ENCODE data around the gene GDPD1.
"Not testable (repeated sequence)": the region's sequence is repeated elsewhere in the genome, so short reads cannot be mapped to it uniquely, and the experiment has no call there.

GDPD1 gene

GRCh38 chr17:59220328-59221158 lies at the start of gene GDPD1:
Gene GDPD1 (plus strand): TSS chr17:59220511. CDS start chr17:59220610, 99 bp downstream.
- peak; percentile 92 for DNase-seq

GRCh38 chr17:59172436-59173004 lies 47.8 kb upstream of the GDPD1 start:
- no peak for DNase-seq

- no peak for DNase-seq
Observed at GRCh38 chr17:59174671-59175070, 45.6 kb upstream of the GDPD1 start.

- DNase-seq: no peak
Observed at GRCh38 chr17:59175076-59175475, 45.2 kb upstream of the GDPD1 start.

GRCh38 chr17:59178266-59178985 lies 41.9 kb upstream of the GDPD1 start:
- DNase-seq: no peak

- DNase-seq: not testable (repeated sequence)
Observed at GRCh38 chr17:59179601-59180000, 40.7 kb upstream of the GDPD1 start.

- no peak for DNase-seq
Observed at GRCh38 chr17:59180626-59181025, 39.7 kb upstream of the GDPD1 start.

GRCh38 chr17:59181481-59181880 lies 38.8 kb upstream of the GDPD1 start:
- no peak for DNase-seq

- no peak for DNase-seq
Observed at GRCh38 chr17:59185997-59186396, 34.3 kb upstream of the GDPD1 start.

GRCh38 chr17:59186850-59187249 lies 33.5 kb upstream of the GDPD1 start:
- DNase-seq: no peak

- DNase-seq: no peak
Observed at GRCh38 chr17:59190806-59191205, 29.5 kb upstream of the GDPD1 start.

GRCh38 chr17:59193336-59193862 lies 26.9 kb upstream of the GDPD1 start:
- DNase-seq: no peak

- no peak for DNase-seq
Observed at GRCh38 chr17:59199398-59199797, 20.9 kb upstream of the GDPD1 start.

GRCh38 chr17:59202320-59202719 lies 18.0 kb upstream of the GDPD1 start:
- DNase-seq: no peak

GRCh38 chr17:59219370-59219769 lies 941 bp upstream of the GDPD1 start:
- no peak for DNase-seq

GRCh38 chr17:59219992-59220327 lies 351 bp upstream of the GDPD1 start:
- DNase-seq: no peak

GRCh38 chr17:59221159-59221847 lies 992 bp downstream of the GDPD1 start:
- no peak for DNase-seq

GRCh38 chr17:59223813-59224212 lies 3.5 kb downstream of the GDPD1 start:
- DNase-seq: no peak

GRCh38 chr17:59228588-59228987 lies 8.3 kb downstream of the GDPD1 start:
- DNase-seq: not testable (repeated sequence)

- no peak for DNase-seq
Observed at GRCh38 chr17:59230764-59231163, 10.5 kb downstream of the GDPD1 start.

GRCh38 chr17:59234631-59235030 lies 14.3 kb downstream of the GDPD1 start:
- DNase-seq: no peak

- DNase-seq: no peak
Observed at GRCh38 chr17:59238906-59239305, 18.6 kb downstream of the GDPD1 start.

GRCh38 chr17:59244081-59244480 lies 23.8 kb downstream of the GDPD1 start:
- no peak for DNase-seq
